Measurements from ENCODE around the gene SLC6A8.
"Not testable (repeated sequence)": the region's sequence is repeated elsewhere in the genome, so short reads cannot be mapped to it uniquely, and the experiment has no call there.

The SLC6A8 gene

DNA sequence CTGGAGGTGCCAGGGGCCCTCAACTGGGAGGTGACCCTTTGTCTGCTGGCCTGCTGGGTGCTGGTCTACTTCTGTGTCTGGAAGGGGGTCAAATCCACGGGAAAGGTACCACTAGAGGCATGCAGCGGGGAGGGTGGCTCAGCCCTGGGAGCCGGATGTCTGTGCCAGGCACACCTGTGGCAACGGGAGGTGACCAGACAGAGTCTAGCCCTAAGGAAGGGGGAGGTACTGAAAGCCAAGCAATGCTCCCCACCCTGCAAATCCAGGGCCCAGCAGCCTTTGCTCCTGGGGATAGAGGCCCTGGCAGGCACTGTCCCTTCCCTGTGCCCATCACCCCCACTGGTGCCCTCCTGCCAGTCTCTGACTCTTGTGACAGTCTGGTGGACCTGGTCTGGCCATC is 4.3 kb downstream of the SLC6A8 start:
- in situ Hi-C loops (cut with MboI; ENCODE audit: low sequenced_read_pairs), result no loop called here

DNA sequence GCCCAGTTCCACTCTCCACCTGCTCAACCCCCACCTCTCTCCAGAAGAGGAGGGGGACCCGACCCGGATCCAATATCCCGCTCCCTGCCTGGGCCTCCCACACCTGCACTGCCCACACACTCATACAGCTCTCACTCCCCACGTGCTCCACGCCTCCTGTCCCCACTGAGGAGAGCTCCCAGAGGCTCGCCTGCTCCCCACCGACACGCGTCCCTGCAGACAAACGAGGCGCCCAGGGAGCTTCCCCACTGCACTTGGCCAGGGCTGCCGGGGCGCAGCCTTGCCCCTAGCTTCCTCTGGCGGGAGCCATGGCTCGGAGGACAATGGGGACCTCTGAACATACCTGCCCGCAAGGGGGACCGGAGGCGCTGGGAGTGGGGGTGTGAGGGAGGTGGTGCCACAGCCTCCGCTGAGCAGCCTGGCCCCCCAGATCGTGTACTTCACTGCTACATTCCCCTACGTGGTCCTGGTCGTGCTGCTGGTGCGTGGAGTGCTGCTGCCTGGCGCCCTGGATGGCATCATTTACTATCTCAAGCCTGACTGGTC is 5.0 kb downstream of the SLC6A8 start:
- in situ Hi-C loops (cut with MboI; ENCODE audit: low sequenced_read_pairs), result no loop called here

DNA sequence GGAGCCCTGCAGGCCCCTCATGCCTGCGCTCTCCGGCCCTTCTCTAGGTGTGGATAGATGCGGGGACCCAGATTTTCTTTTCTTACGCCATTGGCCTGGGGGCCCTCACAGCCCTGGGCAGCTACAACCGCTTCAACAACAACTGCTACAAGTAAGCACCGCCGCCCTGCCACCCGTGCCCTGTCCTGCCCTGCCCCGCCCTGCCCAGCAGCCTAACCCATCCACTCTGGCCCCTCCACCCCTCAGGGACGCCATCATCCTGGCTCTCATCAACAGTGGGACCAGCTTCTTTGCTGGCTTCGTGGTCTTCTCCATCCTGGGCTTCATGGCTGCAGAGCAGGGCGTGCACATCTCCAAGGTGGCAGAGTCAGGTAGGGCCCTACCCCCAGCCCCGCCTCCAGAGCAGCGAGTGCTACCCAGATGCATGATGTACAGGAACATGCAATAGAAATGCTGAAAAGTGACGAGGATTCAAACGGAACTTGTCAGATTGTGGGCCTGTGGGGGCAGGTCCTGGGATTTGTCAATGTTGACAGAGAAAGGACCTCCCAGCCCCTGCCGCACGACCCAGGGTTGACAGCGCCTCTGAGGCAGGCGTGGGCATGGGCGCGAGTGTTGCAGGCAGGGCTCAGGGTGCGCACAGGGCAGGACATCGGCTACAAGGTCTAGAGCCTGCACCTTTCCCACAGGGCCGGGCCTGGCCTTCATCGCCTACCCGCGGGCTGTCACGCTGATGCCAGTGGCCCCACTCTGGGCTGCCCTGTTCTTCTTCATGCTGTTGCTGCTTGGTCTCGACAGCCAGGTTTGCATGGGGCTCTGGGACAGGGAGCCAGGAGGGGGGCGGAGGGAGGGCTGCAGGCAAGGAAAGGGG is 5.7 kb downstream of the SLC6A8 start:
- in situ Hi-C loops (cut with MboI; ENCODE audit: low sequenced_read_pairs), result no loop called here

DNA sequence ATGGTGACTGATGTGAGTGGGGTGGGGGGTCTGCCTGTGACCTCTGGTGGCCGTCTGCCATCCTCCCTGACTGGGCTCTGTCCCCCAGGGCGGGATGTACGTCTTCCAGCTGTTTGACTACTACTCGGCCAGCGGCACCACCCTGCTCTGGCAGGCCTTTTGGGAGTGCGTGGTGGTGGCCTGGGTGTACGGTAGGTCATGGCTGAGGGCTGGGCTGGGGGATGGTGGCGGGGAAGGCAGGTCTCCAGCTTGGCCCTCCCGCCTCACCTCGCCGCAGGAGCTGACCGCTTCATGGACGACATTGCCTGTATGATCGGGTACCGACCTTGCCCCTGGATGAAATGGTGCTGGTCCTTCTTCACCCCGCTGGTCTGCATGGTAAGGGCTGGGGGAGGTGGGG is 6.5 kb downstream of the SLC6A8 start:
- in situ Hi-C loops (cut with MboI; ENCODE audit: low sequenced_read_pairs), result not testable (repeated sequence)

DNA sequence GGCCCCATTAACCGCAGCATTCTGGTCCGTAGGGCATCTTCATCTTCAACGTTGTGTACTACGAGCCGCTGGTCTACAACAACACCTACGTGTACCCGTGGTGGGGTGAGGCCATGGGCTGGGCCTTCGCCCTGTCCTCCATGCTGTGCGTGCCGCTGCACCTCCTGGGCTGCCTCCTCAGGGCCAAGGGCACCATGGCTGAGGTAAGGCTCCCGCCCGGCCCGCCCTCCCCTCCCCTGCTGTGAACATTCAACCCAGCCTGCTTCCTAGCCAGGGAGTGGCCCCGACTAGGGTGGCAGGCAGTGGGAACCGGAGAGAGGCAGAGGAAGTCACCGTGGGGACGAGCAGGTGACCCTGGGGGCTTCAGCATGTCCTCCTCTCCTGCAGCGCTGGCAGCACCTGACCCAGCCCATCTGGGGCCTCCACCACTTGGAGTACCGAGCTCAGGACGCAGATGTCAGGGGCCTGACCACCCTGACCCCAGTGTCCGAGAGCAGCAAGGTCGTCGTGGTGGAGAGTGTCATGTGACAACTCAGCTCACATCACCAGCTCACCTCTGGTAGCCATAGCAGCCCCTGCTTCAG is 7.1 kb downstream of the SLC6A8 start:
- in situ Hi-C loops (cut with MboI; ENCODE audit: low sequenced_read_pairs), result no loop called here

DNA sequence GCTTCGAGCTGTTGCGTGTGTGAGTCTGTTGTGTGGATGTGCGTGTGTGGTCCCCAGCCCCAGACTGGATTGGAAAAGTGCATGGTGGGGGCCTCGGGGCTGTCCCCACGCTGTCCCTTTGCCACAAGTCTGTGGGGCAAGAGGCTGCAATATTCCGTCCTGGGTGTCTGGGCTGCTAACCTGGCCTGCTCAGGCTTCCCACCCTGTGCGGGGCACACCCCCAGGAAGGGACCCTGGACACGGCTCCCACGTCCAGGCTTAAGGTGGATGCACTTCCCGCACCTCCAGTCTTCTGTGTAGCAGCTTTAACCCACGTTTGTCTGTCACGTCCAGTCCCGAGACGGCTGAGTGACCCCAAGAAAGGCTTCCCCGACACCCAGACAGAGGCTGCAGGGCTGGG is 8.4 kb downstream of the SLC6A8 start:
- in situ Hi-C loops (cut with MboI; ENCODE audit: low sequenced_read_pairs), result no loop called here

DNA sequence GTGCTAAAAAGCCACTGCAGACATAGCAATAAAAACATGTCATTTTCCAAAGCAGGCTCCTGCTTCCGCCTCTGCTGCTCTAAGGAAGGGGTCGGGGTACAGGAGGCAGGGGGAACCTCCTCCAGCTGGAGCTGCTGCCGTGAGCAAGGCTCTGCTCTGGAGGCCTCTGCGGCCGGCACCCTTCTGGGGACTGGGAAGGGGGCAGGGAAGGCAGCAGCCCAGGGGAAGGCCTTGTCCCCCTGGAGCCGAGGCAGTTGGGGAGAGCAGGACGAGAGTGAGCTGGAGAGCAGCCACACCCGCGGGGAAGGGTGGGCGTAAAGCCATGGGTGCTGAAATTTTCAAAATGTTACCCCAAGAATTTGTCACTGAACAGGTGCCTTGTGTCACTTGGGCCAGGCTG is 8.8 kb downstream of the SLC6A8 start:
- in situ Hi-C loops (cut with MboI; ENCODE audit: low sequenced_read_pairs), result not testable (repeated sequence)

DNA sequence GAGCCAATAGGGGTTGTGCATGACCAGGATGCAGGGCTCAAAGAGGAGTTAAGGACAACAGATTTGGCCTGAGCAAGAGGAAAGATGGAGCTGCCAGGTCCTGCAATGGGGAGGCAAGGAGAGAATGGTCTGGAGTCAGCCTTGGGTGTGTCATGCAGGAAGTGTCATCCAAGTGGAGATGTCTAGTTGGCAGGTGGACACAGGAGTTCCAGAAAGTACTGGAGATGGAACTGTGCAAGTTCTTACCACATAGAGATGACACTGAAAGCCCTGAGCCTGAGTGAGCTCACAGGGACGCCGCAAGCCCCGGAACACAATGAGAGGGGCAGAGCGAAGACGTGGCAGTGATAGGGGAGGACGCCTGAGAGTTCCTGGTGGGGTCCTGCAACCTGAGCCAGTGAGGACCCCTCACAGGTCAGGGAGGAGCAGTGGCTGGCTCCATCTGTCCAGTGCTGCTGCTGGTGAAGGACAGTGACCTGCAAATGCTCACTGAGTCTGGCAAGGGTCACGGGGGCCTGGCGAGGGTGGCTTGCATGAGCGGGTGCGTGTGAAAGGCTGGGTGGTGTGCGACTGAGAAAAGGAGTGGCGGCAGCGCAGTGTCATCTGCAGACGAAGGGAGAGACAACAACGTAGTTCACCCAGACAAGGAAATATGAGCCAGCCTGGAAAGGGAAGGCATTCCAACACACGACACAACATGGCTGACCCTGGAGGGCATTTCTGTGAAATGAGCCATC is 9.4 kb downstream of the SLC6A8 start:
- in situ Hi-C loops (cut with MboI; ENCODE audit: low sequenced_read_pairs), result not testable (repeated sequence)

DNA sequence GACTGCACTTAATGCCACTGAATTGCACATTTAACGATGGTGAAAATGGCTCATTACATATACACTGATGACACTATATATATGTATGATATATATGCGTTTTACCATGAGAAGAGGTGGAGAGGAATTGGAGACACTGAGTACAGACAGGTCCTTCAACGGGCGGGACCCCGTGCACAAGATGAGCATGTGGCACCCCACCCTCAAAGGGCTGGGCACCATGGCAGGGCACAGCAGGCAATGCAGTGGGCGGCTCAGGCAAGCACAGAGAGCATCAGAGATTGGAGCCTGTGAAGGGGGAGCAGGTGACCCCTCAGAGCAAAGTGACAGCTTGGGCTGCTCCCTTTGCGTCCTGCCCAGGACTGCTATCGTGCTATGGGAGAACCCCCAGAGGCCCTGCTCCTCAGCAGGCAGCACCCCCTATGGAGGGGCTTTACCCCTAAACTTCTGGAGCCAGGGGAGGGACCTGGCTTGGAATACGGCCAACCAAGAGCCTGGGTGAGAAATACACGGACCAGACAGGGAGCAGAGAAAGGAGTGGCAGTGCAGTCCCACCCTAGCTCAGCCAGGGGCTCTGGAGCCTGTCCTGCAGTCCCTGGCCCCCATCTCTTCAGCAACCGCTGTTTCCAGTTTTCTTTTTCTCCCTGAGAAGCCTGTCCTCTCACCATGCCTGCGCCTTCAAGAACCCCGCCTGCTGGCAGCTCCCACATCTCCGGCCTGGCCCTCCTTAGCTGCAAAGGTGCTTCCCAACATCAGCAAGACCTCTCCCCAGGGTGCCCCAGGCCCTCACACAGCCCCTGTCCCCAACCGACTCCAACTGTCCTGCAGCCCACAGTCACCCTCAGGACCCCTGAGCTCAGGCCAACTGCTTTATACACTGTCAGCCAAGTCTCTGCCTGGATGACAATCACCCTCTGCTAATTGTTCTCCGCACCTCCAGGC is 10.5 kb downstream of the SLC6A8 start:
- in situ Hi-C loops (cut with MboI; ENCODE audit: low sequenced_read_pairs), result no loop called here

DNA sequence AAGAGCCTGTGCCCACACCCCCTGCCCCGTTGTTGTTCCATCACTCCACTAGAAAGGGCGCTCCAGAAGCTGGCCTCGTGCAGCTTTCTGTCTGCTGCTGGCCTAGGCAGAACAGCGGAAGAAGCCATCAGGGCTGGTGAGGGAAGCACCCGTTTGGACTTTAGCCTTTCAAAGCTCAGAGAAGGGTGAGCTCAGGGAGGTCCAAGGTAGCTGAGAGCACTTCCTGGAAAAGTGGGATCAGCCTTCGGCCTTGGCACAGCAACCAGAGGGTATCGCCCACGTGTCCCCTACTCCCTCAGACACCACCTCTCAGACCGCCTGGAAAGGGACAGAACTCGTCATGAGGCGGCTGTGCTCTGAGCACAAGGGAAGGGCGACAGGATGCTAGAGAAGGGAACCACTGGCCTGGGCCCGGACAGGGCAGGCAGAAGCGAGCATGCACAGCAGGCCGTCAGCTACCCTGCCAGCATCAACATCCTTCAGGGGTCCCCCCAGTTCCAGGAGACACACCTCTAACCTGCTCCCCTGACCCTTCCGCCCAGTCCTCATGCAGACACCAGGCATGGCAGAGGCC is 11.6 kb downstream of the SLC6A8 start:
- in situ Hi-C loops (cut with MboI; ENCODE audit: low sequenced_read_pairs), result not testable (repeated sequence)

DNA sequence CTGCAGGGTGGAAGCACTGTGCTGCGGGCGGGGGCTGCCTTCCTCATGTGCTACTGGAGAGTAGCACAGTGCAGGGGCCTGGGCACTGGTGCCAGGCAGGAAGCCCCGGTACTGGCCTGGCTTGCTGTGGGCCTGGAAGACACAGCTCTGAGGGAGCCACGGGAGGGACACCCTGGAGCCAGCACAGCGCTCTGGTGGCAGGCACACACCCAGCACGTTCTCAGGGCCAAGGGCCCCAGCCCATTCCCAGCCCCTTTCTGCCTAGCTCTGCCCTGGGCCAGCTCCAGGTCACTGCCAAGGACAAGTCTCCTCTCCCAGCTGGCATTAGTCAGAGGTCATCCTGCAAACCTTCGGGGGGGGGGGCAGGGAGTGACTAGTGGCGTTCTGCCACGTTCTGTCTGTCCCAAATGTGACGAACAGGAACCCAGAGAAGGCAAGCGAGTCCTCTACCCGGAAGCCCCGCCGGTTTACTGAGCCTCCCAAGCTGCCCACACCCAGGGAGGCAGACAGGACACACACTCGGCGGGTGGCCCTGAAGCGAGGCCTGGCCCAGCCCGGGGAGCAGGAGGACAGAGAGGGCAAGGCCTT is 12.2 kb downstream of the SLC6A8 start:
- in situ Hi-C loops (cut with MboI; ENCODE audit: low sequenced_read_pairs), result not testable (repeated sequence)

DNA sequence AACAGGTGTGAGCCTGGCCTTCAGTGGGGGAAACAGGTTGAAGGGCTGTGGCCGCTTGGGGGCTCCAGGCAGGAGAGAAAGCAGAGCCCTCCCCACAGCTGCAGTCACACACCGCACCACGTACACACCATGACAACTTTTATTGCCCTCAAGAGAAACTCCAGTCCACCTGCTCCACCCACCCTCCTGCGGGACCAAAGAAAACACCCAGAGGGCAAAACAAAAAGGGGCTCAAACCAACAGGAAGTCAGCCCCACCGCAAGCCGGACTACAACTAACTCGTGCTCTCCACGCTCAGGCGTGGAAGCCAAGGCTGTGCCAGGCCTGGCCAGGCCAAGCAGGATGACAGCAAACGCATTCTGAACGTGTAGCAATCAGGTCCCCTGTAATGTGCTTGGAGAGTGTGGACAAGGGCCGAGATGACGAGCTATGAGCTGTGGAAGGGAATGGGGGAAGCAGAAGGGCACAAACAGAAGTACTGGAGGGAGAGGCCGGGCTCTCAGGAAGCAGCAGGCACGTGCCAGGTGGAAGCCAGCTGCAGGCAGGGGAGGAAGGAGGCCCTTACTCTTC is 12.7 kb downstream of the SLC6A8 start:
- in situ Hi-C loops (cut with MboI; ENCODE audit: low sequenced_read_pairs), result no loop called here

DNA sequence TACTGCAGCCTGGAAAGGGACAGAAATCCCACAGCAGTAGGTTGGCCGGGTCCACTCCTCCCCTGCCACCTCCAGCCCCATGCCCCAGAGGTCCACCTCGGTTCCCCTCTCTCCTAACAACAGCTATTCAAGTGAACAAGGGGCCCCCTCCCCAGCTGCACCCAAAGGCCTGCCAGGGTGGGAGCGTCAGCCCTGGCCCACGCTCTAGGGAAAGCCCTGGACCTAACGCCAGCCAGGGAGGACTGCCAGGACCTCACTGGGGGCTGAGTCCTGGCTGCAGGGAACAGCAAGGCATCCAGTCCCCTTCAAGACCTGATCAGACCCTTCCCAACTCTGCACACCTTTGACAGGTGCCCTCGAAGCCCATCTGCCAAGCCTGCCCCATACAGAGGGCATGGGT is 13.2 kb downstream of the SLC6A8 start:
- in situ Hi-C loops (cut with MboI; ENCODE audit: low sequenced_read_pairs), result no loop called here

DNA sequence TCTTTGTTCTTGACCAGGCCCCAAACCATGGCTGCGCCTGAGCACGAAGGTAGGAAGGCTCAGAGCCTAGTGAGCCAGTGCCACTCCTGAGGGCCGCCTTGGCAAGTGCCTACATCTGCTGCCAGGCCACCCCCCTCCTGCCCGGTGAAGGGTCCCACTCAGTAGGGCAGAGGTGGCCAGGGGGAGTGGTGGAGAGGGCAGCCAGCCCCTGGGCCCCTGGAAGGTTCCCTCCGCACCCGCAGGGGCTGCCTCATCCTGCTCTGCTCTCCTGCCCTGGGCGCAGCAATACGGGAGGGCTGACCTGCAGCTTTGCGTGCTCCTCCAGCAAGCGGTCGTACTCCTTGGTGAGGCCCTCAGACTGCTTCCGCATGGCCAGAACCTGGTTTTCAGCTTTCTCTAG is 14.0 kb downstream of the SLC6A8 start:
- in situ Hi-C loops (cut with MboI; ENCODE audit: low sequenced_read_pairs), result no loop called here

DNA sequence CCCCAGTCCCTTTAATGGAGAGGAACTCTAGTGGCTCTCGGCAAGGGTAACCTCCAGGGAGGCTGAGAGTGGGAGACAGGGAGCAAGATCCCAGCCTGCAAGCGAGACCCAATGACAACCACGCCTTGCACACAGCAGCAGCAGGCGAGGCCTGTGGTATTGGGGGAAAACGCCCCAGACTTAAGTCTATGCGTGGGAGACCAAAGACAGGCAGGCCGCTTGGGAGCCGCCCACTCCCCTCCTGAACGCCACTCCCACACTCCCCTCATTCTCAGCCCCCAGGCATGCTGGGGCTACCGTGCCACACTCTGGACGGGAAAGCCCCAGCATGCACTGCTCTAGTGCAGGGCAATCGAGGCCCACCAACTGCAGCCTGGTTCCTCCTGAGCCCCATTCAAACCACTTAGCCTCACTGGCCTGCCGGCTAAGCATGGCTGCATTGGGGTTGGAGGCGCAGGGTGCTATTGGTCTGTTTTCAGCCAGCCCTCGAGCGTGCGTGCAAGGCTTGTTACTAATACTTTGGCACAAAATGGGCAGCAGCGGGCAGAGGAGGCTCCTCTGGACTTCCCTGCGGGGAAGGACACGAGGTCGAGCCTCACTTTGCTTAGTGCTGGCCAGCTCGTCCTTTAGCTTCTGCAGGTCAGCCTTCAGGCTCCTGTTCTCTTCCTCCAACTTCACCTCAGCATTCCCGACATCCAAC is 14.8 kb downstream of the SLC6A8 start:
- in situ Hi-C loops (cut with MboI; ENCODE audit: low sequenced_read_pairs), result no loop called here

DNA sequence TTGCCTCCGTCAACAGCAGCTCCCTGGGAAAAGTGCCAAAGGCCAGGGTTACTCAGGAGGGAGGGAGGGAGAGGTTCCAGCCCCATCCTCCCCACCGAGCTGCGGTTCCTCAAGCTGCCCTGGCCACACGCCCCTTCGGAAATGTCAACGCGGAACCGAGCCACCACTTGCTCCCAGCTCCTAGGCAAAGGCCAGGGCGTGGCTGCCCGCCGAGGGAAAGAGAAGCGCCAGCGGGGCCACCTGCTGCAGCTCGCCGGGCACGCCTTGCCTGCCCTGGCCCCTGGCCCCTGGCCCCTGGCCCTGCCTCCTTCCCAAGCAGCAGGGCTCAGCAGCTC is 15.3 kb downstream of the SLC6A8 start:
- in situ Hi-C loops (cut with MboI; ENCODE audit: low sequenced_read_pairs), result no loop called here

DNA sequence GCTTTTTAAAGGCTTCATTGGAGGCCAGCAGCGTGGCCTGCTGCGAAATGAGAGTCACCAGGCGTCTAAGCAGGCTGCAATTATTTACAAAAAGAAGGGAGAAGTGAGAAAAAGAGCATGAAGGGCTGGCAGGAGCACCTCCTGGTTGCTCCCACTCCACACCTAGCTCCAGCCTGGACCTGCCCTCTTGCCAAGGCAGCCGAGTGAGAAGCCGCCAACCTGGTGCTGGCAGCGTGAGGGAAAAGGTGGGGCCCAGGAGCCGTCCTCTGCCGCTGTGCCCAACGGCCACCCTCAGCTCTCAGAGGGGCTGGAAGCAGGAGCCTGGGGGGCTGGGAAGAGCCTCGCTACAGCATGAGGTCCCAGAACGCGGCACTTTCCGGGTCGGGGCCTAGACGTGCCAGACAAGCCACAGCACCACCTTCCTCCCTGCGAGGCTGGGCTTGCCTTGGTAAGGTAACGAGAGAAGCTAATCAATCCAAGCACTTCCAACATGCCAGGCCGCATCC is 16.3 kb downstream of the SLC6A8 start:
- in situ Hi-C loops (cut with MboI; ENCODE audit: low sequenced_read_pairs), result no loop called here

DNA sequence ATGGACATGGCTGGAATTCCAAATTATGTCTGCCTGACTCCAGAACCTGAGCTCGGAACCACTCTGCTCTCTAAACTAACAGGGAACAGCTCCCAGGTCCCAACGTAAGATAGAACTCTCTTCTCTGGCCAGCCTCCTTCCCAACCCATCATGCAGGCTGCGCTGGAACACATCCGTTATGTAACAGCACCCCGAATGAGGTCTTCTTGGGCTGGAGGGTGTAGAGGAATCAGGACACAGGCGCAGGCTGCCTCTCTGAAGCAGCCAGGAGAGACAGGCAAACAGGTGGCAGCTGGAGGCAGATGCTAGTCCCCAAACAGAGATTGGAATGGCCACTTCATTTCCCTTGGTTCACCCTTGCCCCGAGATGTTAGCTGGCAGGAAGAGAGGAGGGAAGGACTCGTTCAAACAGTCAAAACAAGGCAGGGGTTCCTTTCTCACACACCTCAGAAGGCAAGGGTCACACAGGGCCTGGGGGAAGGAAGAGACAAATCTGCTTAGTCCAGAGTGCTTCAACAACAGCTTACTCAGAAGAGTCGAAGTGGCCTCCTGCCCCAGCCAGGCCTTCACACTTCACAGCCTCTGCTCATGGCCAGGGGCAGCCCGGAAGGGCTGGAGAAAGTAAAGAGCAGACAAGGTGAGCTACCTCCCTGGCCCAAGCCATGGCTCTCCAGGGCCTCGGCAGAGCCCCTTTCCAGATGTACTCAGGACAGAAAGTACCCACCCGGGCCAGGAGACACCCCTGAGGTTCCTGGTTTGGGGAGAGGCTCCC is 17.1 kb downstream of the SLC6A8 start:
- in situ Hi-C loops (cut with MboI; ENCODE audit: low sequenced_read_pairs), result not testable (repeated sequence)
